Measurements from ENCODE around the gene TNFSF9.
"Not testable (repeated sequence)": the region's sequence is repeated elsewhere in the genome, so short reads cannot be mapped to it uniquely, and the experiment has no call there.

Gene TNFSF9

DNA sequence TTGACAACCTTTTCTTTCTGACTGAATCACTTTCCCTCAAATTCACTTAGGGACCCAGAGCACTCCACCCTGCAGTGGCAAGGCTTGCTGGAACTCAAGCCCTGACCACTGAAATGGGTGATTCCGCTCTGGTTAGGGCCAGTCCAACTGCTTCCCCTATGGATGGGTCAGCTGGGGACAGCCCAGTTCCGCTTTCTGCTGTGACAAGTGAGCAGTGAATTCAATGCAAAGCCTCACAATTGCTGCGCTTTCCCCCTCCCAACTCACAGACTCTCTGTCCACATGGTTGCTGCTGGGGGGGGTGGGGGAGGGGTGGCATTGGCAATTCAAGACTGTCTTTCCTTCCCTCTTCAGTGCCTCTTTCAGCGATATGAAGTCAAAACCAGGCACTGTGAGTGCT is 41.4 kb downstream of the TNFSF9 start:
- no peak for DNase-seq (ENCODE audit: low read depth in 2 of 2)

DNA sequence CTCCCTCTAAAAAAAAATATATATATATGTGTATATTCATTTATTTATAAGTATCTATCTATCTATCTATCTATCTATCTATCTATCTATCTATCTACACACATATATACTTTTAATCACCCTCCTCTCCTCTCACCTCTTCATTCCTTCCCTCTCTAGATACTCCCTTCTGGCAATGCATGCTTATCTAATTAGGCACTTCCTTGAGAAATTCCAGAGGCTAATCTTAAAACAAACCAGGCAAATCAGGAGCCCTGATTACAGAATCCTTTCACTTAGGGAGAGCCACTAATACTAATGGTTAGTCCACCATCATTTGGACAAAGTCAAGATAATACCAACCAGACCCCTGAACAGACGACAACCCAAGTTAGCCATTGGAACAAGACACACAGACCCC is 42.5 kb downstream of the TNFSF9 start:
- DNase-seq (ENCODE audit: low read depth in 2 of 2), result no peak

DNA sequence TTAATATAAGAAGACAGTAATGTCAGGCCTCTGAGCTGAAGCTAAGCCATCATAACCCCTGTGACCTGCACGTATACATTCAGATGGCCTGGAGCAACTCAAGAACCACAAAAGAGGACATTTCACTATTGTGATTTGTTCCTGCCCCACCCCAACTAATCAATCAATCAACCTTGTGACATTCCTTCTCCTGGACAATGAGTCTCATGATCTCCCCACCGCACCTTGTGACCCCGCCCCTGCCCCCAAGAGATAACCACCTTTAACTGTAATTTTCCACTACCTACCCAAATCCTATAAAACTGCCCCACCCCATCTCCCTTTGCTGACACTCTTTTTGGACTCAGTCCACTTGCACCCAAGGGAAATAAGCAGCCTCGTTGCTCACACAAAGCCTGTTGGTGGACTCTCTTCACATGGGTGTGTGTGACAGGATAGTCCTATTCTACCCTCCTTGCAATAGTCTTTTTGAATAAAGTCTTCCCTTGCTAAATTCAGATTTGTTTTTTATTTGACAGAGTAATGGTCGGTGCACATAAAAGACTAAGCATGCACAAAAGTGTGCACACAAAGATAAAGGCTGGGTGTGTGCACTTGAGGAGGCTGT is 46.1 kb downstream of the TNFSF9 start:
- no peak for DNase-seq (ENCODE audit: low read depth in 2 of 2)

DNA sequence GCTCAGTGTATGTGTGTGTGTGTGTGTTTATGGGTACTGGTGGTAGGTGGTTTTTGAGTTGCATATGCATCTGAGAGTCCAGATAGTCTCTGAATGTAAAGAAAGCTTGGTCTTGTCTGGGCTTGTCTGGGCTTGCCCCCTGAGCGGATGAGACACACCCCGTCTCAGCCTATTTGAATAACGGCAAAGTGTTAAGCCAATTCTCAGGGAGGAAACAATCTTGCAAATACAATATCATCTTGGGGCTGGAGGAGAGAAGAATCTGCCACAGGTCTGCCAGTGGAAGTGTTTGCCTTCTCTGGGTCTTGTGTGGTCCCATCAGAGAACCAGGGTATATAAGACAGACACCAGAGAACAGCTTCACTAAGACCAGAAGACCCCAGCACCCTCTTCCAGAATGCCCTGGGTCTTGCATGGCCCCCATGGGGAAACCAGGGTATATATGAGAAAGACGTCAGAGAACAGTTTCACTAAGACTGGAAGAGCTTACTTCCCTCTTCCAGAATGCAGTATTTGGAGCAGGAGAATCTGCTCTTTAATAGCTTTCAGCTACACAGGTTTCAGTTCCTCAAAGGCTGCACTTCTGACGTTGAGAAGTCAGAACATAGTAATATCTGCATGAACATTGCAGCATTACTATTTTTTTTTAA is 46.8 kb downstream of the TNFSF9 start:
- no peak for DNase-seq (ENCODE audit: low read depth in 2 of 2)

DNA sequence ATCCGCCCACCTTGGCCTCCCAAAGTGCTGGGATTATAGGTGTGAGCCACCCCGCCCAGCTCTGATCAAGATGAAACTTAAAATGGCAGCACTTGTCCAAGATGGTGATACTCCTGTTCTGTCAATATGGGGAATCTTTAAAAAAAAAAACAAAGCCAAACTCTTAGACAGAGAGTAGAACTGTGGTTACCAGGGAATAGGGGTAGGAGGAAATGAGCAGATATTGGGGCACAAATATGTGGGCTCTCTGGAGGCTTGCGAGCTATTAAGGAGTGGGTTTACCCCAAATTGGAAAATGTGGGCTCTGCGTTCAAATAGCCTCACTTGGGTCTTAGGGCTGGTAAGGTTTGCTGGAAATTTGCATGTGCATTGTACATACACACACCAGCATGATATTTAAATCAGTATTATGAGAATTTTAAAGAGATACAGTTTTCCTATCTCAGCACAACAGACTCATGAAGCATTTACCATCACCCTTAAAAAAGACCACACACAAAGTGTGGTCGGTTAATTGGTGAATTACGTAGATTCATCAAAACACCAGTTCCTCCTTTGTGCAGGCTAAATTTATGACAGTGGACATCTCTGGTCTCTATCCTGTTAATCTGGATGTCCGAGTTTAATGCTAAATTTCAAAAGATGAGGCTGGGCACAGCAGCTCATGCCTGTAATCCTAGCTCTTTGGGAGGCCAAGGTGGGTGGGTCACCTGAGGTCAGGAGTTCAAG is 48.8 kb downstream of the TNFSF9 start:
- DNase-seq (ENCODE audit: low read depth in 2 of 2), result no peak

DNA sequence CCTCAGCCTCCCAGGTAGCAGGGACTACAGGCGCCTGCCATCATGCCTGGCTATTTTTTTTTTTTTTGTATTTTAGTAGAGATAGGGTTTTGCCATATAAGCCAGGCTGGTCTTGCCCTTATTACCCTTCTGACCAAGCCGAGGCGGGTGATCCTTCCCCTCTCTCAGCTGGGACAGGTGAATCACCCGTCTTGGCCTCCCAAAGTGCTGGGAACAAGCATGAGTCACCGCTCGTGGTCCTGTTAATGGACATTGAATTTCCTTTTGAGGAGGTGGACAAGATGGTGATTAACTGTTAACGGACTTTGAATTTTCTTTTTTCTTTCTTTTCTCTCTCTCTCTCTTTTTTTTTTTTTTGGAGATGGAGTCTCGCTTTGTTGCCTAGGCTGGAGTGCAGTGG is 49.5 kb downstream of the TNFSF9 start:
- DNase-seq (ENCODE audit: low read depth in 2 of 2), result no peak

DNA sequence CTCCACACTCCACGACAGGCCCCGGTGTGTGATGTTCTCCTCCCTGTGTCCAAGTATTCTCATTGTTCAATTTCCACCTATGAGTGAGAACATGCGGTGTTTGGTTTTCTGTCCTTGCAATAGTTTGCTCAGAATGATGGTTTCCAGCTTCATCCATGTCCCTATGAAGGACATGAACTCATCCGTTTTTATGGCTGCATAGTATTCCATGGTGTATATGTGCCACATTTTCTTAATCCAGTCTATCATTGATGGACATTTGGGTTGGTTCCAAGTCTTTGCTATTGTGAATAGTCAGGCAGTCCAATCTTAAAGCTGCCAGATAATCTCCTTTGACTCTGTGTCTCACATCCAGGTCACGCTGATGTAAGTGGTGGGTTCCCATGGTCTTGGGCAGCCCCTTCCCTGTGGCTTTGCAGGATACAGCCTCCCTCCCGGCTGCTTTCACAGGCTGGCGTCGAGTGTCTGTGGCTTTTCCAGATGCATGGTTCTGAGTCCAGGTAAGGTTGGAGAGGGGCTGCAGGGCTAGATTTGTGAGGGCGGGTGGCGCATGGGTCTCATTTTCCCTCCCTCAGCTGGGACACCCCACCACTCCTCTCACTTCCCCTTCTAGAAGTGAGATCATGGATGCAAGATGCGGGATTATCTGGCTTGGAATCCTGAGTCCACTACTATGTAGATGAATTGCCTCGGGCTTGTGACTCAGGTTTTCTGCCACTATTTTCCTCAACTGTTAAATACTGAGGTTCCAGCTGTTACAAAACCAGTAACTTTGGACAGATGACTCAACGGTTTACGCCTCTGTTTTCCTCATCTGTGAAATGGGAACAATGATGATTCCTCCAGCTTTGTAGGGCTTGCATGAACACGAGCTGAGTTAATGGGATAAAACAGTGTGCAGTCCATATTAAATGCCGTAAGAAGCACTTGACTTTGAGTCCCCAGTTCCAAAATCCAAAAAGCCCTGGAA is 52.0 kb downstream of the TNFSF9 start:
- not testable (repeated sequence) for DNase-seq (ENCODE audit: low read depth in 2 of 2)
